ENCODE measurements around the gene EIF3K. TPM values are rescaled to one million over a fixed set of nuclear protein-coding genes. Genes with fewer than 3 reads are reported as not detected.

EIF3K gene
- total and polyA plus RNA-seq, 10 of the 15 experiments (the other 5 are each of a cell fraction or from before 2014, with no cell fraction given): 330 to 927 (median 436) TPM

DNA sequence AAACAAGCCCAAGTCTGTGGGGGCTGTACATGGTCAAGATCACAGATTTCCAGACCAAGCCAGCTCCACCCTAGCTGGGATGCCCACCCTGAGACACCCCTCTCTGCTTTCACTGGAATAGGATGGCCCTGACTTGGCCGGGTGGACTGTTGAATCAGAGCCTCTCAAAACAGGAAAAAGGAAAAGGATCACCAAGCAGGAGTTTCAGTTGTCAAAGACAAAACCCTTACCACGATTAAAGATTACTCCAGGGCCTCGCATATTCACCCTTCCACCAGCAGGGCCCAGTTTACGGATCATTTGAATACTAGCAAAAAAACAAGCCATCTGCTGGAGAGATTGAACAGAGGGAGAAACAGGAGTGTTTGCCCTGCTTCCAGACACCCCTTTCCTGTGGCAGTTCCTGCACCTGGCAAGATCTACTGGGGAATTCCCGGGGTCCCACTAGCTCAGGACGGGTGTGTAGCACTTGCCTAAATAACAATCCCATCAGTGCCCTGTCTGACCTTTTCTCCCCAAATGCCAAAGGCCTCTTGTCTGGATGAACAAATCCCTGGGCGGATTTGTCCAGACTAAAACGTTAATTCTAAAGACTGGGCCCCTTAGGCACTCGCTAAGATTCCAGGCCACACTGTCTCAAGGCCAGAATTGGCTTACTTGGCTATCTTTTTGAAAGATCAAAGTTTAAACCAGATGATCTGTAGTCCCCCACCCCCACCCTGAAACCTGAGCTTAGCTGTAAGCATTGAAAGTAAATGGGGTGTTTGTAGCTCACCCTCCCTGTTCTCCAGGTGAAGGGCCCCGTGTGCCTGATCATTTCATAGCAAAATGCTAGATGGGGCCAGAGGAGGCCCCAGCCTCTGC is 66.9 kb downstream of the EIF3K start:
- H3K27me3 ChIP-seq (replicated peaks in 1 of 2; ENCODE audit: control insufficient read depth in 2 of 2, insufficient read depth in 2 of 2, low read length in 1 of 2): no peaks in the 10 kb centered on the region
- peaks cover 0 to 7% of the 10 kb centered on the region in 2 experiments; a peak in 2 of 4 replicates for H3K36me3 ChIP-seq (ENCODE audit: control insufficient read depth in 2 of 2, insufficient read depth in 2 of 2, low read length in 1 of 2)
- peak overlapping the region; percentile 13; the same call in 1 of the 2 replicates for H3K9ac ChIP-seq (ENCODE audit: control insufficient read depth, insufficient read depth, low read length)
- H3K27ac ChIP-seq (ENCODE audit: control insufficient read depth, insufficient read depth): peak overlapping the region; percentile 70
- H3K4me3 ChIP-seq: peak overlapping the region; percentile 12; the same call in 1 of the 2 replicates
- no peaks in the 10 kb centered on the region; the same call in 1 of the 2 replicates for H4K20me1 ChIP-seq (ENCODE audit: control insufficient read depth, insufficient read depth)
- SMC1A ChIA-PET (ENCODE audit: uncharacterized antibody, unreplicated experiment): interaction anchor here (0.5 to 1.7 kb wide), 8 partner anchors 15 to 158 kb away, joined by 3 to 9 read pairs (median 4); partner anchors contain the start of gene ACTN4
- BruUV-seq (replicated peaks): TSS peak; percentile 85
- in situ Hi-C loops (cut with MboI) (no loop called here), intact Hi-C loops (cut with micrococcal nuclease; ENCODE audit: unreplicated experiment) (loop anchor here (5.0 kb wide), 1 partner anchor 39 kb away; the partner anchor contains the start of gene ACTN4)
- POLR2A ChIA-PET: interaction anchor here (0.6 to 1.7 kb wide), 6 partner anchors 8 to 311 kb away, joined by 3 to 8 read pairs (median 6); partner anchors contain the start of genes ACTN4, EIF3K and PSMD8
- H2AFZ ChIP-seq (ENCODE audit: control insufficient read depth, low read depth, low read length): no peak overlapping the region
- RAD21 ChIA-PET (ENCODE audit: unreplicated experiment): interaction anchor here (0.6 to 1.5 kb wide), 6 partner anchors 38 to 283 kb away, joined by 3 to 4 read pairs (median 4); partner anchors contain the start of genes ACTN4, EIF3K and FAM98C
- peak overlapping the region; percentile 19 for H3K4me2 ChIP-seq (ENCODE audit: control insufficient read depth, insufficient read depth)
- H3K9me3 ChIP-seq (replicated peaks; ENCODE audit: control insufficient read depth, insufficient read depth, low read length): no peaks in the 10 kb centered on the region
- H3K79me2 ChIP-seq (ENCODE audit: control insufficient read depth, insufficient read depth, low read length): peaks cover 72% of the 10 kb centered on the region
- ATAC-seq: peak; percentile 52
- WGBS (ENCODE audit: insufficient coverage, insufficient replicate concordance, low lambda C conversion rate, missing lambda C conversion rate): 18% methylated on average over 10 of the region's 10 CpGs
- TF ChIP-seq FOXM1 (IDR thresholded peaks at IDR 0.05; ENCODE audit: low read depth, low read length) (0 out of 2 replicates have a peak, but pooled peaks have one; percentile 9), EED (IDR thresholded peaks at IDR 0.05; ENCODE audit: low read depth) (peak; percentile 46; the same call in 1 of the 2 replicates), NBN (IDR thresholded peaks at IDR 0.05) (no peak), CREM (IDR thresholded peaks at IDR 0.05; ENCODE audit: low read depth) (no peak), IRF4 (IDR thresholded peaks at IDR 0.05; ENCODE audit: low read depth, low read length) (no peak), CTCF (IDR thresholded peaks at IDR 0.05 in 2 of 3, conservative IDR thresholded peaks at IDR 0.05 in 1 of 3; ENCODE audit: control insufficient read depth in 2 of 3, extremely low read depth in 1 of 3, insufficient read depth in 1 of 3, low read depth in 3 of 3, low read length in 3 of 3) (peak in 2 of 3 experiments; percentile 34 to 52; a peak in 4 of 6 replicates), ASH2L (IDR thresholded peaks at IDR 0.05; ENCODE audit: borderline replicate concordance, low read depth) (no peak), RAD21 (IDR thresholded peaks at IDR 0.05; ENCODE audit: insufficient read depth, low read depth, low read length) (0 out of 2 replicates have a peak, but pooled peaks have one; percentile 3), IKZF2 (IDR thresholded peaks at IDR 0.05) (peak in 1 of 2 experiments; percentile 12; a peak in 1 of 4 replicates), PKNOX1 (IDR thresholded peaks at IDR 0.05) (no peak), CREB1 (IDR thresholded peaks at IDR 0.05; ENCODE audit: low read depth) (peak; percentile 17; the same call in 1 of the 2 replicates)
- CTCF ChIA-PET: interaction anchor here (0.6 to 1.8 kb wide), 6 partner anchors 38 to 419 kb away, joined by 3 to 6 read pairs (median 4); partner anchors contain the start of gene ACTN4
- DNase-seq (ENCODE audit: low read depth, low spot score): no peak
- FAIRE-seq: no peak
- H3K4me1 ChIP-seq (ENCODE audit: control insufficient read depth, insufficient read depth, low read length): peaks cover 49% of the 10 kb centered on the region

Measured in GM12878 (cell line).